AG10803 (cell line): Measurements from ENCODE around the gene HGF.

Experiments used
- DNase-seq: peaks from one replicate; pipeline ENCODE4 v3.0.0; 2010; ENCODE audit warnings: low read depth
- H3K4me3 ChIP-seq: 2 replicates; pipeline ENCODE4 v1.5.1; 2011; ENCODE audit warnings: mild to moderate bottlenecking, low read length, control low read depth
- CTCF ChIP-seq: conservative IDR thresholded peaks from 2 replicates; pipeline ENCODE4 v1.5.1; 2011; ENCODE audit warnings: mild to moderate bottlenecking, low read length, control low read depth, inconsistent platforms

The HGF gene

DNA sequence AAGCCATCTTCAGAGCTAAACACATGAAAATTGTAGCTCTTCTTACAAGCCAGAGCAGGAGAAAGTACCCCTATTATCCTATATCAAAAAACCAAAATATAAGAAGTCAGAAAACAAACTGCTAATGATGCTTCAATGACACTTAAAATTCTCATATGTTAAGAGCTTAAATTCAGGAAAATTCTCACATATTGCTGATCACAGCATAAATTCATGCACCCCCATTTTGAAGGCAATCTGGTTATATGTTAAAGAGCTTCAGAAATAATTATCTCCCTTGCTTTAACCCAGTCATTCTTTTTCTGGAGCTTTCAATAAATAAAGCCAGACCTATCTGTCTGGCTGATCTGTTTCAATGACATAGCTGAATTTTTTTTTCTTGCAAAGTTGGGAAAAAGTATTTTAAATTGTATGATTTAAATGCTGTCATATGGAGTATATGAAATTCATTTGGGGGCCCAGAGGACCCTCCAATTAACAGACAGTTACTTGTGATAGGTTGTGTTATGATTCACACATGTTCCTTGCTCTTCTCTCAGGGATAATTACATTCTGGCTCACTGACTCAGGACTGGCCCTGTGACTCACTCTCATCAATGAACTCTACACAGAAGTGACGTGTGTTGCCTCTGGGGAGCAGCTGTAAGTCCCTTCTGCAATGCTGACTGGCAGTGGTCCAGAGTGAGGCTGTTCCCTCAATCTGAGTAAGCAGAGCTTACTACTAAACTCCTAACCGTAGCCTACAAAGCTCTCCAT, 85.2 kb downstream of the HGF start:
- H3K4me3 ChIP-seq, result no peak overlapping the region
- peak; percentile 100 for DNase-seq
- TF ChIP-seq CTCF, result no peak

DNA sequence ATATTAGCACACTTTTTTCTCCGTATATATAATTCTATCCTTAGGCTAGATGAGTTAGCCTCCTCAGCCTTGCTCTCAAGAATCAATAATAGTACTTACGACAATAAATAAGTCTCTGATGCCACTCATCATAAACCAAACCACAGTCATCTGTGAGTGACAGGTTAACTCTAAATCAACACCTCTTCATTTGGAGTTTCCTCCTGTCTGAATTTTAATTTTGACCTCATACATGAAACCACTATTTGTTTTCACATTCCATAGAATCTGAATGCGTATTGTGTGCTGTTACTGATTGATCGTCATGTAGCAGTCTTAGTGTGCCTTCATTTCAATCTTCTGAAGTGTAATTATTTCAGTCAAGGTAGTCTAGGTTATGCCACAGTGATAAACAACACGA, 85.8 kb downstream of the HGF start:
- H3K4me3 ChIP-seq, result no peak overlapping the region
- no peak for DNase-seq
- no peak for TF ChIP-seq CTCF

DNA sequence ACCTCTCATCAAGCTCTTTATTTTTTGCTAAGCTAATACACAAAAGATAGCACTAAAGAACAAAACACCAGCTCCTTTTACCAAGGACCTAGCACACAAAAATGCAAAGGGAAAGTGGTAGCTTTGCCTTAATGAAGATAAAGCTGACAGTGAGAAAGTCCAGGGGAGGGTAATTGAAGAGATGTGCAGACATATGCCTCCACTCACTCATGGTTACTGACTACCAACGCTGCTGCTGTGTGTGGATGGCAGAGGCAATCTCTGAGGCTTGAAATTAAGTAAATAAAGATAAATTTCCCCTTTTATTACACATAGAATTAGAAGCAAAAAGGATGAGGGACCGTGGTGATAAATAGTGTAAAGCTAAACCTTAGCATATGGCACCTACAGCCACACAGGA, 87.0 kb downstream of the HGF start:
- DNase-seq, result no peak
- H3K4me3 ChIP-seq, result no peak overlapping the region
- TF ChIP-seq CTCF, result no peak

DNA sequence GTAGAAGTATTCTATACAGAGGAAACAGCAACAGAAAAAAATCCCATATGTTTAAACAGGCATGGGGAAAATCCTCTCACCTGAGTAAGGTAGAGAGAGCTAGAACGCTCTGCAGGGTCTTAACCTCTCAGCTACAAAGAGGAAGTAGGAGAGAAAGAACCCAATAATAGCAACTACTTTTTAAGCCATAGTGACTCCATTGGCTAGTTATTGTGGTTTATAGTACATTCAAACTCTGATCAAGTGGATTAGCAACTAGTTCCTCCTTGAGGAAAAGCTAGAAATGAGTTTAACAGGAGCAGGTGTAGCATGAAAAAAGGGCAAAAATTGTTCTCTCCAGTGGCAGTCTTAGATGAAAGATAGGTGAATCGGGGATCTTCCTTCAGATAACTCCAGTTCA, 89.7 kb downstream of the HGF start:
- no peak for TF ChIP-seq CTCF

DNA sequence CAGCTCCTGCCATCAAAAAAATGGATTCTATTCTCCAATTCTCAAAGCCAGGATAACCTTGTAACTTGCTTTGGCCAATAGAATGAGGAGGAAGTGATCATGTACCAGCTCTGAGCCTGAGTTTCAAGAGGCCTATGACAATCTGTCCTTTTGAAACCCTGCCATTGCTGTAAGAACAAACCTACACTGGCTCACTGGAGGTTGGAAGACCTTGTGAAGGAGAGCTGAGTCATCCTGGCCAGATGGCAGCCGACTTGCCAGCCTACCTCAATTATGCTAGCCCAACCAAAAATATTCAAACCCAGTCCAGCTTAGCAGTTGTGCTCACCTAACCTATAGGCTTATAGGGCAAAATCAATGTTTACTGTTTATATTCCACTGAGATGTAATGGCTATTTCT, 93.0 kb downstream of the HGF start:
- no peak overlapping the region for H3K4me3 ChIP-seq
- TF ChIP-seq CTCF, result no peak
- DNase-seq, result peak; percentile 62

More for the DNA sequence above, 89.7 kb downstream of the HGF start:
- DNase-seq, result no peak
- H3K4me3 ChIP-seq, result no peak overlapping the region

DNA sequence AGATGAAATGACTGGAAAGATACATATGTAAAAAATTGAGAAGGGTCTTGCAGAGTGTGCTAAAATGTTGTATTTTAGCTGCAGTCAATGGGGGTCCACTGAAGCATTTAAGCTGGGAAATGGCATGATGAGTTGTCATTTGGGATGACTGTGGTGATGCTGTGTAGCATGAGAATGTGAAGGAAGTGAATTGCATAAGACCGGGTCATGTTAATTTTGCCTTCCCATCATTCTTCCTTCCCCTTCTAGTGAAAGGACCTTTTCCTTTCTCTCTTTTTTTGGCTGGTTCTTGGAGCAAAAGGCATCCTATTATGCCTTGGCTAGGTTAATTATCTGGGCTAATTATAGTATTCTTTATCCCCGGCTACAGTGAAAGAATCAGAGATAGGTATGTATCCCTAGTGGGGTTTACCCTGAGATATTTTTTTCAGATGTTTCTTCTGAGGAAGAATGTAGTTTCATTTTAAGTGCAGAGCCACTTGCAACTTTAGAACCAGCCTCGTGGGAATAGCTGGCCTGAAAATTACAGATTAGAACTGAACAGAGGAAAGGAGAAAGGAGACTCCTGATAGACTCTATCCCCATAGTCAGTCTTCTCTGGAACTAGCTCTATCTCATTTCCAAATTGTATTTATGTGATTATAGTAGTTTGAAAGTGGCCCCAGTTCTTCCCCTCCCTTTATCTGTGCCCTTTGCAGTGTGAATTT, 93.6 kb downstream of the HGF start:
- H3K4me3 ChIP-seq, result no peak overlapping the region
- DNase-seq, result no peak

More for the DNA sequence above, 93.6 kb downstream of the HGF start:
- no peak for TF ChIP-seq CTCF
